Activated naive CD4-positive, alpha-beta T cell treated with anti-CD3 and anti-CD28 coated beads, Interleukin-2, amount 50 U/mL, for 16 hours (primary cell): ENCODE data around the gene MIAT.

Source experiments
- DNase-seq: peaks from one replicate; pipeline ENCODE4 v3.0.0-alpha.2; 2020

MIAT gene

GRCh38 chr22:26632422-26633155 is 24.8 kb upstream of the MIAT start:
- DNase-seq, result no peak

- DNase-seq, result no peak
Measured at GRCh38 chr22:26634189-26634588, 23.2 kb upstream of the MIAT start.

- DNase-seq, result no peak
Measured at GRCh38 chr22:26635117-26635516, 22.3 kb upstream of the MIAT start.

- DNase-seq, result no peak
Measured at GRCh38 chr22:26636296-26636695, 21.1 kb upstream of the MIAT start.

- peak; percentile 72 for DNase-seq
Measured at GRCh38 chr22:26642465-26643417, 14.6 kb upstream of the MIAT start.

- no peak for DNase-seq
Measured at GRCh38 chr22:26643418-26644100, 13.8 kb upstream of the MIAT start.

GRCh38 chr22:26646158-26646557 is 11.2 kb upstream of the MIAT start:
- no peak for DNase-seq

- peak; percentile 16 for DNase-seq
Measured at GRCh38 chr22:26648011-26648497, 9.3 kb upstream of the MIAT start.

GRCh38 chr22:26648528-26649388 is 8.6 kb upstream of the MIAT start:
- no peak for DNase-seq

- DNase-seq, result no peak
Measured at GRCh38 chr22:26650722-26651421, 6.5 kb upstream of the MIAT start.

GRCh38 chr22:26651815-26652214 is 5.6 kb upstream of the MIAT start:
- no peak for DNase-seq

- DNase-seq, result no peak
Measured at GRCh38 chr22:26658161-26658560, 773 bp downstream of the MIAT start.

- peak; percentile 81 for DNase-seq
Measured at GRCh38 chr22:26658671-26659478, 1.5 kb downstream of the MIAT start.

- DNase-seq, result no peak
Measured at GRCh38 chr22:26660356-26660755, 3.0 kb downstream of the MIAT start.

- no peak for DNase-seq
Measured at GRCh38 chr22:26660961-26661578, 3.7 kb downstream of the MIAT start.

- DNase-seq, result no peak
Measured at GRCh38 chr22:26662160-26662559, 4.8 kb downstream of the MIAT start.

- DNase-seq, result no peak
Measured at GRCh38 chr22:26663374-26663923, 6.1 kb downstream of the MIAT start.

- no peak for DNase-seq
Measured at GRCh38 chr22:26665813-26666231, 8.4 kb downstream of the MIAT start.

GRCh38 chr22:26667140-26667539 is 9.8 kb downstream of the MIAT start:
- no peak for DNase-seq

GRCh38 chr22:26669060-26669481 is 11.7 kb downstream of the MIAT start:
- no peak for DNase-seq
